GM12878 (cell line): ENCODE measurements around the gene DSPP. TPM values are rescaled to one million over a fixed set of nuclear protein-coding genes. Genes with fewer than 3 reads are reported as not detected.

Source experiments
- ATAC-seq: fragments of 200-7000 bp; cut with Tn5 transposase; 3 replicates; pipeline ENCODE4 v1.9.1; 2020; ENCODE audit warnings: mild to moderate bottlenecking, moderate library complexity
- BruUV-seq: library from RNA; stranded (reverse); fragments of 400-500 nt; replicated peaks from 2 replicates; lab custom pipeline; 2021; lab: Mats Ljungman, UMichigan
- CTCF ChIA-PET: fragments of 300-600 bp; sonication (Branson Sonifier 250); formaldehyde crosslinking; extraction: SDS; loops from one replicate; lab custom pipeline; 2021; ENCODE audit warnings: inconsistent platforms; lab: Yijun Ruan, JAX
- POLR2A ChIA-PET: fragments of 350-600 bp; formaldehyde crosslinking; extraction: SDS; loops from one replicate; lab custom pipeline; 2021; ENCODE audit warnings: inconsistent platforms; lab: Charles Lee
- RAD21 ChIA-PET: fragments of 300-600 bp; sonication (Branson Sonifier 250); formaldehyde crosslinking; loops from one replicate; lab custom pipeline; 2023; ENCODE audit warnings: antibody characterized with exemption; ENCODE audit not compliant: unreplicated experiment; lab: Charles Lee
- SMC1A ChIA-PET: fragments of 300-600 bp; sonication (Branson Sonifier 250); formaldehyde crosslinking; loops from one replicate; lab custom pipeline; 2023; ENCODE audit not compliant: unreplicated experiment, uncharacterized antibody; lab: Charles Lee
- DNase-seq: peaks from one replicate; pipeline ENCODE4 v3.0.0-alpha.2; 2011; ENCODE audit warnings: low read depth, low spot score
- FAIRE-seq: peaks from 3 replicates; lab custom pipeline; 2011; peaks lifted over from hg19 to GRCh38; lab: Jason Lieb, UNC
- H2AFZ ChIP-seq: 2 replicates; pipeline ENCODE4 v1.6.0; 2011; ENCODE audit warnings: low read depth, low read length, control low read depth; ENCODE audit not compliant: control insufficient read depth
- H3K27ac ChIP-seq: 2 replicates; pipeline ENCODE4 v1.5.1; 2011; ENCODE audit warnings: control low read depth; ENCODE audit not compliant: control insufficient read depth, insufficient read depth
- H3K27me3 ChIP-seq, 2 experiments: replicated peaks in 1 of 2; 2 replicates each; pipeline versions ENCODE4 v1.6.0 to v1.6.1; 2011; ENCODE audit warnings: low read length in 1 of 2; ENCODE audit not compliant: control insufficient read depth in 2 of 2, insufficient read depth in 2 of 2
- H3K36me3 ChIP-seq, 2 experiments: 2 replicates each; pipeline ENCODE4 v1.5.1; 2011; ENCODE audit warnings: low read length in 1 of 2; ENCODE audit not compliant: control insufficient read depth in 2 of 2, insufficient read depth in 2 of 2
- H3K4me1 ChIP-seq: 2 replicates; pipeline ENCODE4 v1.6.1; 2011; ENCODE audit warnings: mild to moderate bottlenecking, low read length, moderate library complexity, mixed read lengths; ENCODE audit not compliant: control insufficient read depth, insufficient read depth
- H3K4me2 ChIP-seq: 2 replicates; pipeline ENCODE4 v1.6.0; 2011; ENCODE audit warnings: control low read depth; ENCODE audit not compliant: control insufficient read depth, insufficient read depth
- H3K4me3 ChIP-seq: fragments of 200-600 bp; sonication (generic); 2 replicates; pipeline ENCODE4 v1.5.1; 2016
- H3K79me2 ChIP-seq: 2 replicates; pipeline ENCODE4 v1.6.0; 2011; ENCODE audit warnings: low read length; ENCODE audit not compliant: control insufficient read depth, insufficient read depth
- H3K9ac ChIP-seq: 2 replicates; pipeline ENCODE4 v1.8.0; 2011; ENCODE audit warnings: low read length, control low read depth, mixed read lengths; ENCODE audit not compliant: control insufficient read depth, insufficient read depth
- H3K9me3 ChIP-seq: replicated peaks from 3 replicates; pipeline ENCODE4 v1.5.1; 2011; ENCODE audit warnings: mild to moderate bottlenecking, low read length; ENCODE audit not compliant: control insufficient read depth, insufficient read depth
- H4K20me1 ChIP-seq: 2 replicates; pipeline ENCODE4 v1.6.0; 2011; ENCODE audit not compliant: control insufficient read depth, insufficient read depth
- CHD4 ChIP-seq: fragments of 200-600 bp; sonication (generic); IDR thresholded peaks from 2 replicates; pipeline ENCODE4 v1.6.1; 2016; ENCODE audit warnings: mild to moderate bottlenecking
- EED ChIP-seq: sonication (generic); IDR thresholded peaks from 2 replicates; pipeline ENCODE4 v1.6.1; 2016; ENCODE audit warnings: antibody characterized with exemption, low read depth
- ESRRA ChIP-seq: IDR thresholded peaks from 2 replicates; pipeline ENCODE4 v1.6.1; 2012; ENCODE audit warnings: mild to moderate bottlenecking, low read length, improper control_type of control experiment
- EZH2 ChIP-seq: IDR thresholded peaks from 2 replicates; pipeline ENCODE4 v1.6.1; 2012; ENCODE audit warnings: low read depth, mild to moderate bottlenecking, control low read depth, inconsistent platforms, low read length, borderline replicate concordance; ENCODE audit not compliant: control insufficient read depth
- FOXK2 ChIP-seq: fragments of 450-650 bp; IDR thresholded peaks from 2 replicates; pipeline ENCODE4 v1.6.1; 2017; ENCODE audit warnings: mild to moderate bottlenecking, moderate library complexity
- KAT2A ChIP-seq: conservative IDR thresholded peaks from 2 replicates; pipeline ENCODE4 v1.6.1; 2011; ENCODE audit warnings: low read depth, low read length; ENCODE audit not compliant: control insufficient read depth
- NFIC ChIP-seq: IDR thresholded peaks from 2 replicates; pipeline ENCODE4 v1.6.1; 2012; ENCODE audit warnings: low read depth, mild to moderate bottlenecking, inconsistent platforms, low read length, moderate library complexity
- RAD51 ChIP-seq: fragments of 450-650 bp; IDR thresholded peaks from 2 replicates; pipeline ENCODE4 v1.6.1; 2016; ENCODE audit warnings: moderate library complexity, mild to moderate bottlenecking, inconsistent platforms
- RBBP5 ChIP-seq: fragments of 200-600 bp; sonication (generic); conservative IDR thresholded peaks from 2 replicates; pipeline ENCODE4 v1.6.1; 2016
- SMAD1 ChIP-seq: fragments of 450-650 bp; IDR thresholded peaks from 2 replicates; pipeline ENCODE4 v1.6.1; 2018; ENCODE audit warnings: mild to moderate bottlenecking, low read depth; ENCODE audit not compliant: partially characterized antibody
- SMAD5 ChIP-seq: IDR thresholded peaks from 2 replicates; pipeline ENCODE4 v1.6.1; 2016; ENCODE audit warnings: antibody characterized with exemption, low read depth
- SMARCA5 ChIP-seq: fragments of 450-650 bp; IDR thresholded peaks from 2 replicates; pipeline ENCODE4 v1.6.1; 2017; ENCODE audit warnings: mild to moderate bottlenecking
- WGBS: methylation state at CpG from one replicate; pipeline ENCODE4 v1.1.6; 2016; ENCODE audit warnings: low lambda C conversion rate; ENCODE audit not compliant: insufficient replicate concordance, insufficient coverage; ENCODE audit errors: missing lambda C conversion rate; 5-methylcytosine and 5-hydroxymethylcytosine counted together
- in situ Hi-C: fragments of 300-500 bp; cut with MboI; formaldehyde crosslinking; loops from 9 replicates; pipeline ENCODE4 v1.14.3; 2018; ENCODE audit warnings: mixed read lengths
- intact Hi-C: fragments of 100-400 bp; cut with micrococcal nuclease; formaldehyde crosslinking; loops from one replicate; pipeline ENCODE4 v1.14.2; 2022; ENCODE audit not compliant: unreplicated experiment
- polyA plus RNA-seq, 11 experiments: library from polyadenylated mRNA; depleted of rRNA in 4 of 11; unstranded in 6 of 11; stranded (reverse) in 5 of 11; fragments of >200 nt; fragmentation: Nextera tagmentation in 4 of 11; fragmentation: Illumina TruSeq in 1 of 11; extraction: Ambion mirVana in 4 of 11; extraction: Trizol in 1 of 11; gene quantifications; 1 replicate in 1 of 11; 2 replicates in 10 of 11; pipeline versions ENCODE4 v1.2.1 to v1.2.3, GENCODE V29; 2011 to 2016; ENCODE audit warnings: inconsistent platforms in 2 of 11, missing spikeins in 2 of 11, low read depth in 1 of 11
- total RNA-seq, 4 experiments: library from RNA; depleted of rRNA in 3 of 4; stranded (reverse); fragments of >200 nt in 3 of 4; fragmentation: Illumina TruSeq in 1 of 4; extraction: Trizol in 1 of 4; gene quantifications; 2 replicates each; pipeline versions ENCODE4 v1.2.1 to v1.2.3, GENCODE V29; 2013 to 2021
- TF ChIP-seq, protein P1 (sequence below): fragments of 450-650 bp; formaldehyde crosslinking; IDR thresholded peaks from 2 replicates; pipeline ENCODE4 v1.5.0; 2022; ENCODE audit warnings: mild to moderate bottlenecking, missing genetic modification characterization
- TF ChIP-seq, protein P2 (sequence below): fragments of 150-350 bp; IDR thresholded peaks from 2 replicates; pipeline ENCODE4 v1.6.1; 2014; ENCODE audit warnings: mild to moderate bottlenecking, low read depth, low read length
- TF ChIP-seq, protein P3 (sequence below): IDR thresholded peaks from 2 replicates; pipeline ENCODE4 v1.6.1; 2011; ENCODE audit warnings: mild to moderate bottlenecking, low read depth, low read length, moderate library complexity; ENCODE audit not compliant: insufficient replicate concordance
- TF ChIP-seq, protein P4 (sequence below): fragments of 450-650 bp; IDR thresholded peaks from 2 replicates; pipeline ENCODE4 v1.6.1; 2016; ENCODE audit warnings: mild to moderate bottlenecking

Gene DSPP
- total and polyA plus RNA-seq, 10 of the 15 experiments (the other 5 are each of a cell fraction or from before 2014, with no cell fraction given) = not detected

DNA sequence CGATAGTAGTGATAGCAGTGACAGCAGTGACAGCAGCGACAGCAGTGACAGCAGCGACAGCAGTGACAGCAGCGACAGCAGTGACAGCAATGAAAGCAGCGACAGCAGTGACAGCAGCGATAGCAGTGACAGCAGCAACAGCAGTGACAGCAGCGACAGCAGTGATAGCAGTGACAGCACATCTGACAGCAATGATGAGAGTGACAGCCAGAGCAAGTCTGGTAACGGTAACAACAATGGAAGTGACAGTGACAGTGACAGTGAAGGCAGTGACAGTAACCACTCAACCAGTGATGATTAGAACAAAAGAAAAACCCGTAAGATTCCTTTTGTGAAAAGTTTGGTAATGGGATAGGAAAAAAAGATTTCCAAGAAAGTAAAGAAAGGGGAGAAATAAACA lies 7.9 kb downstream of the DSPP start:
- RAD21 ChIA-PET = no interaction called here
- CTCF ChIA-PET = no interaction called here
- SMC1A ChIA-PET = no interaction called here

More for the DNA sequence above, 7.9 kb downstream of the DSPP start:
- Histone ChIP-seq H3K9me3 (no peaks in the 10 kb centered on the region), H3K79me2 (no peaks in the 10 kb centered on the region), H3K4me2 (no peak overlapping the region), H3K9ac (no peak overlapping the region), H3K27me3 (no peaks in the 10 kb centered on the region), H4K20me1 (no peaks in the 10 kb centered on the region), H2AFZ (no peak overlapping the region), H3K4me1 (no peaks in the 10 kb centered on the region), H3K36me3 (no peaks in the 10 kb centered on the region), H3K4me3 (no peak overlapping the region), H3K27ac (no peak overlapping the region)
- TF ChIP-seq, protein P1, sequence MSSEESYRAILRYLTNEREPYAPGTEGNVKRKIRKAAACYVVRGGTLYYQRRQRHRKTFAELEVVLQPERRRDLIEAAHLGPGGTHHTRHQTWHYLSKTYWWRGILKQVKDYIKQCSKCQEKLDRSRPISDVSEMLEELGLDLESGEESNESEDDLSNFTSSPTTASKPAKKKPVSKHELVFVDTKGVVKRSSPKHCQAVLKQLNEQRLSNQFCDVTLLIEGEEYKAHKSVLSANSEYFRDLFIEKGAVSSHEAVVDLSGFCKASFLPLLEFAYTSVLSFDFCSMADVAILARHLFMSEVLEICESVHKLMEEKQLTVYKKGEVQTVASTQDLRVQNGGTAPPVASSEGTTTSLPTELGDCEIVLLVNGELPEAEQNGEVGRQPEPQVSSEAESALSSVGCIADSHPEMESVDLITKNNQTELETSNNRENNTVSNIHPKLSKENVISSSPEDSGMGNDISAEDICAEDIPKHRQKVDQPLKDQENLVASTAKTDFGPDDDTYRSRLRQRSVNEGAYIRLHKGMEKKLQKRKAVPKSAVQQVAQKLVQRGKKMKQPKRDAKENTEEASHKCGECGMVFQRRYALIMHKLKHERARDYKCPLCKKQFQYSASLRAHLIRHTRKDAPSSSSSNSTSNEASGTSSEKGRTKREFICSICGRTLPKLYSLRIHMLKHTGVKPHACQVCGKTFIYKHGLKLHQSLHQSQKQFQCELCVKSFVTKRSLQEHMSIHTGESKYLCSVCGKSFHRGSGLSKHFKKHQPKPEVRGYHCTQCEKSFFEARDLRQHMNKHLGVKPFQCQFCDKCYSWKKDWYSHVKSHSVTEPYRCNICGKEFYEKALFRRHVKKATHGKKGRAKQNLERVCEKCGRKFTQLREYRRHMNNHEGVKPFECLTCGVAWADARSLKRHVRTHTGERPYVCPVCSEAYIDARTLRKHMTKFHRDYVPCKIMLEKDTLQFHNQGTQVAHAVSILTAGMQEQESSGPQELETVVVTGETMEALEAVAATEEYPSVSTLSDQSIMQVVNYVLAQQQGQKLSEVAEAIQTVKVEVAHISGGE (CRISPR knock-in tag) = no peak
- no peak for TF ChIP-seq SMAD5
- TF ChIP-seq EZH2 = no peak
- no peak for TF ChIP-seq FOXK2
- TF ChIP-seq, protein P2, sequence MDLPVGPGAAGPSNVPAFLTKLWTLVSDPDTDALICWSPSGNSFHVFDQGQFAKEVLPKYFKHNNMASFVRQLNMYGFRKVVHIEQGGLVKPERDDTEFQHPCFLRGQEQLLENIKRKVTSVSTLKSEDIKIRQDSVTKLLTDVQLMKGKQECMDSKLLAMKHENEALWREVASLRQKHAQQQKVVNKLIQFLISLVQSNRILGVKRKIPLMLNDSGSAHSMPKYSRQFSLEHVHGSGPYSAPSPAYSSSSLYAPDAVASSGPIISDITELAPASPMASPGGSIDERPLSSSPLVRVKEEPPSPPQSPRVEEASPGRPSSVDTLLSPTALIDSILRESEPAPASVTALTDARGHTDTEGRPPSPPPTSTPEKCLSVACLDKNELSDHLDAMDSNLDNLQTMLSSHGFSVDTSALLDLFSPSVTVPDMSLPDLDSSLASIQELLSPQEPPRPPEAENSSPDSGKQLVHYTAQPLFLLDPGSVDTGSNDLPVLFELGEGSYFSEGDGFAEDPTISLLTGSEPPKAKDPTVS = no peak
- no peak for TF ChIP-seq RAD51
- TF ChIP-seq RBBP5 = no peak
- no peak for TF ChIP-seq NFIC
- TF ChIP-seq CHD4 = no peak
- TF ChIP-seq, protein P3, sequence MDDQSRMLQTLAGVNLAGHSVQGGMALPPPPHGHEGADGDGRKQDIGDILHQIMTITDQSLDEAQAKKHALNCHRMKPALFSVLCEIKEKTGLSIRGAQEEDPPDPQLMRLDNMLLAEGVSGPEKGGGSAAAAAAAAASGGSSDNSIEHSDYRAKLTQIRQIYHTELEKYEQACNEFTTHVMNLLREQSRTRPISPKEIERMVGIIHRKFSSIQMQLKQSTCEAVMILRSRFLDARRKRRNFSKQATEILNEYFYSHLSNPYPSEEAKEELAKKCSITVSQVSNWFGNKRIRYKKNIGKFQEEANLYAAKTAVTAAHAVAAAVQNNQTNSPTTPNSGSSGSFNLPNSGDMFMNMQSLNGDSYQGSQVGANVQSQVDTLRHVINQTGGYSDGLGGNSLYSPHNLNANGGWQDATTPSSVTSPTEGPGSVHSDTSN = no peak
- TF ChIP-seq, protein P4, sequence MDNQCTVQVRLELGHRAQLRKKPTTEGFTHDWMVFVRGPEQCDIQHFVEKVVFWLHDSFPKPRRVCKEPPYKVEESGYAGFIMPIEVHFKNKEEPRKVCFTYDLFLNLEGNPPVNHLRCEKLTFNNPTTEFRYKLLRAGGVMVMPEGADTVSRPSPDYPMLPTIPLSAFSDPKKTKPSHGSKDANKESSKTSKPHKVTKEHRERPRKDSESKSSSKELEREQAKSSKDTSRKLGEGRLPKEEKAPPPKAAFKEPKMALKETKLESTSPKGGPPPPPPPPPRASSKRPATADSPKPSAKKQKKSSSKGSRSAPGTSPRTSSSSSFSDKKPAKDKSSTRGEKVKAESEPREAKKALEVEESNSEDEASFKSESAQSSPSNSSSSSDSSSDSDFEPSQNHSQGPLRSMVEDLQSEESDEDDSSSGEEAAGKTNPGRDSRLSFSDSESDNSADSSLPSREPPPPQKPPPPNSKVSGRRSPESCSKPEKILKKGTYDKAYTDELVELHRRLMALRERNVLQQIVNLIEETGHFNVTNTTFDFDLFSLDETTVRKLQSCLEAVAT = no peak
- no peak for TF ChIP-seq SMAD1
- TF ChIP-seq EED = no peak
- no peak for TF ChIP-seq SMARCA5
- no peak for TF ChIP-seq ESRRA
- TF ChIP-seq KAT2A = no peak
- FAIRE-seq (no peak), DNase-seq (no peak), ATAC-seq (no peak)
- intact Hi-C loops = no loop called here
- 64% methylated on average over 9 of the region's 9 CpGs for WGBS
- in situ Hi-C loops = no loop called here
- POLR2A ChIA-PET = no interaction called here
- no TSS peak for BruUV-seq
